Choroid plexus epithelial cell (primary cell): ENCODE results near the gene ARHGEF4.

ENCODE experiments used
- DNase-seq: peaks from one replicate; pipeline ENCODE4 v3.0.0-alpha.2; 2010; ENCODE audit warnings: low read depth
- H3K4me3 ChIP-seq: 2 replicates; pipeline ENCODE4 v1.5.1; 2011; ENCODE audit warnings: low read depth, mild to moderate bottlenecking, control low read depth, low read length, moderate library complexity
- TF ChIP-seq, protein P1 (sequence below): conservative IDR thresholded peaks from 2 replicates; pipeline ENCODE4 v1.5.1; 2011; ENCODE audit warnings: low read depth, mild to moderate bottlenecking, control low read depth, inconsistent platforms, low read length, moderate library complexity

Gene ARHGEF4

DNA sequence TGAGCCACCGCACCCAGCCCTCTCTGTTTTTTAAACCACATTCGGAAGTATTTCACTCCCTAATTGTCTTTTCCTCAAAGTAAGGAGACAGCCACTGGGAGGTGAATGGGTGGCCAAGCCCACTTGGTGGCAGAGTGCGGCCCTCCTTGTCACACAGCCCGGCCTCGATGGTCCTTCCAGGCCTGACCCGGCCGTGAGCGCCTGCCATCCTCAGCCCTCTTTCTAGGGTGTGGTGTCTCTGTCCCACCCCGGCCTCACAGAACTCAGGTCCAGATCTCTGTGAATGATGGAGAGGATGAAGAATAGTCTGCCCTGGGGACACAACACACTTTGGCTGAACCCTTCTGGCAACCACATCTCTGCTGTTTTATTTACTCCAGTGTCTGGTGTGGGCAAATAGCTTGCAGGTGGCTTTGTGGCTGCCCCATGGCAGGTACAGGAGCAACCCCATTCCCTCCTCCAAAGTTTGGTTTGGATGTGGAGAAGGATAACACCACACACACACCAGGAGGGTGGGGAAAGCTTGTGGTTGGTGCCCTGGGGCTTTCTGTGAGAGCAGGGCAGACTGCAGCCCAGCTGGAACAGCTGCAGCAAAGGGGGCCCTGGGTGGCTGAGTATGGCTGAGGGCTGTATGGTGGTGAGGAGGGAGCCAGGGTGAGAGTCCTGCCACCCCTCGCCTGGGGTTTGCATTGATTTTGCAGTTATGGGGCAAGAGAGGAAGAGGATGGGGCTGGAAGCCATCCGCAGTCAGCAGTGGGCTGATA lies 167.9 kb downstream of the ARHGEF4 start:
- no peak for DNase-seq
- no peak overlapping the region for H3K4me3 ChIP-seq

DNA sequence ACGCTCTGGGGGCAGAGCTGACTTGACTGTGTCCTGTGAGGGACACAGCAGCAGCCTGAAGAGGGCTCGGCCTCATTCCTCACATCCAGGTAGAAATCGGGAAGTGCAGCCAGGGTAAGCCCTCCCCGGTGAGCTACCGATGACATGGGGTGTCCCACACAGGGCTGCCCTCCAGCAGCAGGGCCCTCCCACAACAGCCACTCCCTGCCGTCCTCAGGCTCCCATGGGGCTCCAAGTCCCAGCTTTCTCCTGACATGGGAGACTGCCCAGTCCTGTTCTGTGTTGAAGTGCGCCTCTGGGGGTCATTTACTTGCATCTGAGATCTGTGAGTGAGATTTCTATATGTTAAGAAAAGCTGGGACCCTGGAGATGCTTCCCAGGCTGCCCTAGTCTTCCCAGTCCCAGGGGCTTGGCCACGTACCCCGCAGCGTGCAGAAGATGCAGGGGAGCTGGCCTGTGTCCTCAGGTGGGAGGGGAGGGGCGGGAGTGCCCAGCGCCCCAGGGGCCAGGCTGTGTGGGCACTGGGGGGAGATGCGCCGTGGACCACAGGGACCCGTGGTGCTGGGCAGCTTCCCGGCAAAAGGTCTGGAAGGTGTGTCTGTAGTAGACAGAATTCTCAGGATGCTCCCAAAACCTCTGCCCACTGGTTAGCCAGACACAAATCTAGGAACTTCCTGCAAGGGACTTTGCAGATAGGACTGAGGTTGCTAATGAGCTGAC lies 168.7 kb downstream of the ARHGEF4 start:
- no peak overlapping the region for H3K4me3 ChIP-seq
- TF ChIP-seq, protein P1, sequence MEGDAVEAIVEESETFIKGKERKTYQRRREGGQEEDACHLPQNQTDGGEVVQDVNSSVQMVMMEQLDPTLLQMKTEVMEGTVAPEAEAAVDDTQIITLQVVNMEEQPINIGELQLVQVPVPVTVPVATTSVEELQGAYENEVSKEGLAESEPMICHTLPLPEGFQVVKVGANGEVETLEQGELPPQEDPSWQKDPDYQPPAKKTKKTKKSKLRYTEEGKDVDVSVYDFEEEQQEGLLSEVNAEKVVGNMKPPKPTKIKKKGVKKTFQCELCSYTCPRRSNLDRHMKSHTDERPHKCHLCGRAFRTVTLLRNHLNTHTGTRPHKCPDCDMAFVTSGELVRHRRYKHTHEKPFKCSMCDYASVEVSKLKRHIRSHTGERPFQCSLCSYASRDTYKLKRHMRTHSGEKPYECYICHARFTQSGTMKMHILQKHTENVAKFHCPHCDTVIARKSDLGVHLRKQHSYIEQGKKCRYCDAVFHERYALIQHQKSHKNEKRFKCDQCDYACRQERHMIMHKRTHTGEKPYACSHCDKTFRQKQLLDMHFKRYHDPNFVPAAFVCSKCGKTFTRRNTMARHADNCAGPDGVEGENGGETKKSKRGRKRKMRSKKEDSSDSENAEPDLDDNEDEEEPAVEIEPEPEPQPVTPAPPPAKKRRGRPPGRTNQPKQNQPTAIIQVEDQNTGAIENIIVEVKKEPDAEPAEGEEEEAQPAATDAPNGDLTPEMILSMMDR: no peak
- no peak for DNase-seq

More for the DNA sequence above, 167.9 kb downstream of the ARHGEF4 start:
- TF ChIP-seq, protein P1: no peak

DNA sequence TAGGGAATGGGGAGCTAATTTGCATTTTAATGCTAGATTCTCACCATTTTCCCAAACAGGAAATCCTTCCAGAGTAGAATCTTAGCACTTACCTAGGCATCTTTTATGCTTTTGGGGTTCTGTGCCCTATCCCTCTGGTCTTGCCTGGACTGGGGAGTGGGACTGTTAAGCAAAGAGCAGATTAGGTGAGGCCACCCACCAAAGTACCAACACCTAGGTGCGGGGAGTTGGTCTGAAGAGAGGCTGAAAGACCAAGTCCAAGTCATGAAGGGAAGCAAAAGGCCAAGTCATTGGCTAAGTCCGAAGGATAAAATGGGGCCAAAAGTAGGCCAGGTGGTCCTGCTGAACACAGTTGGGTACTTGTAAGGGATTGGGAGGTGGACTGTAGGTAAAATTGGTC lies 169.8 kb downstream of the ARHGEF4 start:
- TF ChIP-seq, protein P1: no peak
- DNase-seq: no peak
- no peak overlapping the region for H3K4me3 ChIP-seq

DNA sequence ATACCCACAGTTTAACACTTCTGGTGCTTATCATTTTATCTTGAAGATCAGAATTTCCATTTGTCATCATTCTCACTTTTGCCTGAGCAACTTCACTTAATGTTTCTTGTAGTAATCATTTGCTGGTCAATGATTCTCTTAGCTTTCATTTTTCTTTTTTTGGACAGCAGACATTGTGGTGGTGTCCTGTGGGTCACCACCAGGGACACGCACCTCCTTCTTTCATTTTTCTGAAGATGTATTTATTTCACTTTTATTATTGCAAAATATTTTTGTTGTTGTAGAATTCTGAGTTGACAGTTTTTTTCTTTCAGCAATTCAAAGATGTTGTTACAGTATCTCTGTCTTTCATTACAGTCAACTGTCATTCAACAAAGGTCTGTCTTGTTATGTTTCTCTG lies 172.3 kb downstream of the ARHGEF4 start:
- H3K4me3 ChIP-seq: no peak overlapping the region
- TF ChIP-seq, protein P1: no peak
- no peak for DNase-seq

DNA sequence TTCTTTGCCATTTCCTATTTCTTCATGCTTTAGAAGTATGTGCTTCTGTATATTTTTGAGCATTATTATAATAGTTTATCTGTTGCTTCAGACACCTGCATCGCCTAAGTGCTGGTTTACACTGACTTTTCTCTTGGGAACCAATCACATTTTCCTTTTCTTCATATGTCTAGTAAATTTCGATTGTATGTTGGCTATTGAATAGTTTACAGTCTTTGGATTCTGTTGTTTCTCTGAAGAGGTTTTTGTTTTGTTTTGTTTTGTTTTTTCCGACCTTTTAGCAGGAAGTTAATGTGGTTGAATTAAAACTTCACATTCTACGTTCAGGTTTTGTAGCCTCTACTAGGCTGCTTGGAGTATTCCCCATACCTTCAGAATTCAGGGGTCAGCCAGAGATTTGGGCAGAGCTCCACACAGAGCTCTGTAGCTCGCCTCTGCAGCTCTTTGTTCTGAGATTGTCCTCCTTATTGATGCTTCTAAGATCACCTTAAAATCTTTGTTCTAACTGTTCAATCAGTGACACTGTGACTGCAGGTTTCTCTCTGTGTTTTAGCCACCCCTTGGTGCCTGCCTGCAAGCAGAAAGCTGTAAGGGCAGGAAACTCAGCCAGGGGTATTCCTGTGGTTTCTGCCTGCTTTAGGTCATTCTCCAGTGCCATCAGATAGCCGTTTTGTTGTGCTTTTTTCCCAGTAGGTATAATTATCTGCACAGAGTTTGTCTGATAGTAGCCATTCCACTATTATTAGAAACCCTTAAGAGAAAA lies 173.2 kb downstream of the ARHGEF4 start:
- TF ChIP-seq, protein P1: no peak
- DNase-seq: no peak
- H3K4me3 ChIP-seq: no peak overlapping the region

DNA sequence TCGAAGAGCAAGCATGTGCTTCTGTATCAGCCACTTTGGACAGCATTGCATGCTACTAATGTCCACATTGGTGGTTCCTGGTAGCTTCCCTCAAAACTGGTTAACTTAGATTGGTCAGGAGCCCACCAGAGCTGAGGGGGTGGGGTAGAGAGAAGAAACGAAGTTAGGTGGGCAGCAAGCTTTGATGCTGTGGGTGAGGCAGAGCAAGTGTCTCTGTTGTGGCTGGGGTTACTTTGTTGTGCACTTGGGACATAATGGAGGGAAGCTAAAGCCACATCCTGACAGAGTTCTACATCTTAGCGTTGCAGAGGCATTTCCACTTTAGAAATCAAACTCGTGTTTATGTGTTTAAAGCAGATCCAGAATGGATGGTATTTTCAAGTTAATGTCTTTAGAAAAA lies 173.9 kb downstream of the ARHGEF4 start:
- no peak overlapping the region for H3K4me3 ChIP-seq
- DNase-seq: no peak
- TF ChIP-seq, protein P1: no peak
